ENCODE data around the gene KIR2DL4.

KIR2DL4 gene

DNA sequence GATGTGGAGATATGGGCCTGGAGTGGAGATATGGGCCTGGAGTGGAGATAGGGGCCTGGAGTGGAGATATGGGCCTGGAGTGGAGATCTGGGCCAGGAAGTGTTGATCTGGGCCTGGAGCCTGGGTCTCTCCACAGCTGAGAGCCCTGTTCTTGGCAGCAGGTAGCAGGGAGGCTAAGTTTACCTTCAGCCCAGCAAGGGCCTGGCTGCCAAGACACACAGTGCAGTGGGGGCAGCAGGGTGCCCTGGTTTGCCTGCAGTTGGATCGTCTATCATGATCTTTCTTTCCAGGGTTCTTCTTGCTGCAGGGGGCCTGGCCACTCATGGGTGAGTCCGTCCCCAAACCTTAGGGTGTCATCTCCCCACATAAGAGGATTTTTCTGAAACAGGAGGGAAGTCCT, 47.5 kb downstream of the KIR2DL4 start:
- no peak for ATAC-seq
- no peak for TF ChIP-seq PPARA (CRISPR knock-in tag; IDR thresholded peaks at IDR 0.05; ENCODE audit: borderline replicate concordance)
- no peak for TF ChIP-seq ZNF8 (CRISPR knock-in tag; IDR thresholded peaks at IDR 0.05)
- TF ChIP-seq CSDC2 (CRISPR knock-in tag; IDR thresholded peaks at IDR 0.05), result no peak
- TF ChIP-seq, protein P1, sequence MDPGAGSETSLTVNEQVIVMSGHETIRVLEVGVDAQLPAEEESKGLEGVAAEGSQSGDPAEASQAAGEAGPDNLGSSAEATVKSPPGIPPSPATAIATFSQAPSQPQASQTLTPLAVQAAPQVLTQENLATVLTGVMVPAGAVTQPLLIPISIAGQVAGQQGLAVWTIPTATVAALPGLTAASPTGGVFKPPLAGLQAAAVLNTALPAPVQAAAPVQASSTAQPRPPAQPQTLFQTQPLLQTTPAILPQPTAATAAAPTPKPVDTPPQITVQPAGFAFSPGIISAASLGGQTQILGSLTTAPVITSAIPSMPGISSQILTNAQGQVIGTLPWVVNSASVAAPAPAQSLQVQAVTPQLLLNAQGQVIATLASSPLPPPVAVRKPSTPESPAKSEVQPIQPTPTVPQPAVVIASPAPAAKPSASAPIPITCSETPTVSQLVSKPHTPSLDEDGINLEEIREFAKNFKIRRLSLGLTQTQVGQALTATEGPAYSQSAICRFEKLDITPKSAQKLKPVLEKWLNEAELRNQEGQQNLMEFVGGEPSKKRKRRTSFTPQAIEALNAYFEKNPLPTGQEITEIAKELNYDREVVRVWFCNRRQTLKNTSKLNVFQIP (CRISPR knock-in tag; IDR thresholded peaks at IDR 0.05; ENCODE audit: borderline replicate concordance, low read depth), result no peak
- no peak for TF ChIP-seq RARB (CRISPR knock-in tag; IDR thresholded peaks at IDR 0.05)
- no peak for TF ChIP-seq ZC3H10 (CRISPR knock-in tag; IDR thresholded peaks at IDR 0.05)
- no peak for TF ChIP-seq ZNF70 (CRISPR knock-in tag; IDR thresholded peaks at IDR 0.05)
- TF ChIP-seq ZFP3 (CRISPR knock-in tag; IDR thresholded peaks at IDR 0.05), result no peak
- no peak for TF ChIP-seq TOX (CRISPR knock-in tag; IDR thresholded peaks at IDR 0.05; ENCODE audit: borderline replicate concordance)
- TF ChIP-seq TCF4 (CRISPR knock-in tag; IDR thresholded peaks at IDR 0.05; ENCODE audit: borderline replicate concordance), result no peak
- no peak for TF ChIP-seq ISL1 (CRISPR knock-in tag; IDR thresholded peaks at IDR 0.05)
- TF ChIP-seq ARNTL (CRISPR knock-in tag; IDR thresholded peaks at IDR 0.05; ENCODE audit: borderline replicate concordance, low read depth), result no peak
- no peak for TF ChIP-seq OSR1 (CRISPR knock-in tag; IDR thresholded peaks at IDR 0.05)
- TF ChIP-seq ESRRG (CRISPR knock-in tag; IDR thresholded peaks at IDR 0.05), result no peak
- TF ChIP-seq, protein P2, sequence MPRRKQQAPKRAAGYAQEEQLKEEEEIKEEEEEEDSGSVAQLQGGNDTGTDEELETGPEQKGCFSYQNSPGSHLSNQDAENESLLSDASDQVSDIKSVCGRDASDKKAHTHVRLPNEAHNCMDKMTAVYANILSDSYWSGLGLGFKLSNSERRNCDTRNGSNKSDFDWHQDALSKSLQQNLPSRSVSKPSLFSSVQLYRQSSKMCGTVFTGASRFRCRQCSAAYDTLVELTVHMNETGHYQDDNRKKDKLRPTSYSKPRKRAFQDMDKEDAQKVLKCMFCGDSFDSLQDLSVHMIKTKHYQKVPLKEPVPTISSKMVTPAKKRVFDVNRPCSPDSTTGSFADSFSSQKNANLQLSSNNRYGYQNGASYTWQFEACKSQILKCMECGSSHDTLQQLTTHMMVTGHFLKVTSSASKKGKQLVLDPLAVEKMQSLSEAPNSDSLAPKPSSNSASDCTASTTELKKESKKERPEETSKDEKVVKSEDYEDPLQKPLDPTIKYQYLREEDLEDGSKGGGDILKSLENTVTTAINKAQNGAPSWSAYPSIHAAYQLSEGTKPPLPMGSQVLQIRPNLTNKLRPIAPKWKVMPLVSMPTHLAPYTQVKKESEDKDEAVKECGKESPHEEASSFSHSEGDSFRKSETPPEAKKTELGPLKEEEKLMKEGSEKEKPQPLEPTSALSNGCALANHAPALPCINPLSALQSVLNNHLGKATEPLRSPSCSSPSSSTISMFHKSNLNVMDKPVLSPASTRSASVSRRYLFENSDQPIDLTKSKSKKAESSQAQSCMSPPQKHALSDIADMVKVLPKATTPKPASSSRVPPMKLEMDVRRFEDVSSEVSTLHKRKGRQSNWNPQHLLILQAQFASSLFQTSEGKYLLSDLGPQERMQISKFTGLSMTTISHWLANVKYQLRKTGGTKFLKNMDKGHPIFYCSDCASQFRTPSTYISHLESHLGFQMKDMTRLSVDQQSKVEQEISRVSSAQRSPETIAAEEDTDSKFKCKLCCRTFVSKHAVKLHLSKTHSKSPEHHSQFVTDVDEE (CRISPR knock-in tag; IDR thresholded peaks at IDR 0.05), result no peak
- no peak for TF ChIP-seq BACH2 (CRISPR knock-in tag; IDR thresholded peaks at IDR 0.05; ENCODE audit: borderline replicate concordance)
- TF ChIP-seq, protein P3, sequence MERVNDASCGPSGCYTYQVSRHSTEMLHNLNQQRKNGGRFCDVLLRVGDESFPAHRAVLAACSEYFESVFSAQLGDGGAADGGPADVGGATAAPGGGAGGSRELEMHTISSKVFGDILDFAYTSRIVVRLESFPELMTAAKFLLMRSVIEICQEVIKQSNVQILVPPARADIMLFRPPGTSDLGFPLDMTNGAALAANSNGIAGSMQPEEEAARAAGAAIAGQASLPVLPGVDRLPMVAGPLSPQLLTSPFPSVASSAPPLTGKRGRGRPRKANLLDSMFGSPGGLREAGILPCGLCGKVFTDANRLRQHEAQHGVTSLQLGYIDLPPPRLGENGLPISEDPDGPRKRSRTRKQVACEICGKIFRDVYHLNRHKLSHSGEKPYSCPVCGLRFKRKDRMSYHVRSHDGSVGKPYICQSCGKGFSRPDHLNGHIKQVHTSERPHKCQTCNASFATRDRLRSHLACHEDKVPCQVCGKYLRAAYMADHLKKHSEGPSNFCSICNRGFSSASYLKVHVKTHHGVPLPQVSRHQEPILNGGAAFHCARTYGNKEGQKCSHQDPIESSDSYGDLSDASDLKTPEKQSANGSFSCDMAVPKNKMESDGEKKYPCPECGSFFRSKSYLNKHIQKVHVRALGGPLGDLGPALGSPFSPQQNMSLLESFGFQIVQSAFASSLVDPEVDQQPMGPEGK (CRISPR knock-in tag; IDR thresholded peaks at IDR 0.05; ENCODE audit: borderline replicate concordance), result no peak
- TF ChIP-seq, protein P4, sequence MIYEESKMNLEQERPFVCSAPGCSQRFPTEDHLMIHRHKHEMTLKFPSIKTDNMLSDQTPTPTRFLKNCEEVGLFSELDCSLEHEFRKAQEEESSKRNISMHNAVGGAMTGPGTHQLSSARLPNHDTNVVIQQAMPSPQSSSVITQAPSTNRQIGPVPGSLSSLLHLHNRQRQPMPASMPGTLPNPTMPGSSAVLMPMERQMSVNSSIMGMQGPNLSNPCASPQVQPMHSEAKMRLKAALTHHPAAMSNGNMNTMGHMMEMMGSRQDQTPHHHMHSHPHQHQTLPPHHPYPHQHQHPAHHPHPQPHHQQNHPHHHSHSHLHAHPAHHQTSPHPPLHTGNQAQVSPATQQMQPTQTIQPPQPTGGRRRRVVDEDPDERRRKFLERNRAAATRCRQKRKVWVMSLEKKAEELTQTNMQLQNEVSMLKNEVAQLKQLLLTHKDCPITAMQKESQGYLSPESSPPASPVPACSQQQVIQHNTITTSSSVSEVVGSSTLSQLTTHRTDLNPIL (CRISPR knock-in tag; IDR thresholded peaks at IDR 0.05; ENCODE audit: low read depth), result no peak
- TF ChIP-seq, protein P5, sequence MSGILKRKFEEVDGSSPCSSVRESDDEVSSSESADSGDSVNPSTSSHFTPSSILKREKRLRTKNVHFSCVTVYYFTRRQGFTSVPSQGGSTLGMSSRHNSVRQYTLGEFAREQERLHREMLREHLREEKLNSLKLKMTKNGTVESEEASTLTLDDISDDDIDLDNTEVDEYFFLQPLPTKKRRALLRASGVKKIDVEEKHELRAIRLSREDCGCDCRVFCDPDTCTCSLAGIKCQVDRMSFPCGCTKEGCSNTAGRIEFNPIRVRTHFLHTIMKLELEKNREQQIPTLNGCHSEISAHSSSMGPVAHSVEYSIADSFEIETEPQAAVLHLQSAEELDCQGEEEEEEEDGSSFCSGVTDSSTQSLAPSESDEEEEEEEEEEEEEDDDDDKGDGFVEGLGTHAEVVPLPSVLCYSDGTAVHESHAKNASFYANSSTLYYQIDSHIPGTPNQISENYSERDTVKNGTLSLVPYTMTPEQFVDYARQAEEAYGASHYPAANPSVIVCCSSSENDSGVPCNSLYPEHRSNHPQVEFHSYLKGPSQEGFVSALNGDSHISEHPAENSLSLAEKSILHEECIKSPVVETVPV (CRISPR knock-in tag; IDR thresholded peaks at IDR 0.05), result no peak

DNA sequence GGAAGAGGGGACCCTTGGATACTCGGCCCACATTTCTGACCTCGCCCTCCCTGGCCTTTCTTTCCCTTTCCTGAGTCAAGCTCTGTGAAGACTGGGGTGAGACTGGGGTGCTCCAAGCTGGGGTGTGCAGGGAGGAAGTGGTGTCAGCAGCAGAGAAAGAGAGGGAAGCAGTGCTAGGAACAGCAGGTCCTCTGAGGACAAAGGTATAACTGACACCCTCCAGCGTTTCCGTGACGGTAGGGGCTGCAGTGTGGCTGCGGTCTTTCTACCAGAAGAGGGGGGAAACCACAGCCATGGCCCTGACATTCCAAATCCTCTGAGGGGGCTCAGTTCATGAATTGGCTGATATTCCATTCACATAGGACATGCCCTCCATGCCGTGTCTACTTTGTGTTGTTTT, 47.9 kb downstream of the KIR2DL4 start:
- no peak for ATAC-seq
- TF ChIP-seq ZFP30 (CRISPR knock-in tag; IDR thresholded peaks at IDR 0.05) (no peak), ARNTL (CRISPR knock-in tag; IDR thresholded peaks at IDR 0.05; ENCODE audit: borderline replicate concordance, low read depth) (no peak), OSR1 (CRISPR knock-in tag; IDR thresholded peaks at IDR 0.05) (no peak), ZNF8 (CRISPR knock-in tag; IDR thresholded peaks at IDR 0.05) (no peak), ZFP3 (CRISPR knock-in tag; IDR thresholded peaks at IDR 0.05) (no peak), ZC3H10 (CRISPR knock-in tag; IDR thresholded peaks at IDR 0.05) (no peak), ESRRG (CRISPR knock-in tag; IDR thresholded peaks at IDR 0.05) (no peak), CSDC2 (CRISPR knock-in tag; IDR thresholded peaks at IDR 0.05) (no peak), ZNF70 (CRISPR knock-in tag; IDR thresholded peaks at IDR 0.05) (no peak), TCF4 (CRISPR knock-in tag; IDR thresholded peaks at IDR 0.05; ENCODE audit: borderline replicate concordance) (no peak)
- TF ChIP-seq, protein P5 (CRISPR knock-in tag; IDR thresholded peaks at IDR 0.05), result no peak
- TF ChIP-seq, protein P2 (CRISPR knock-in tag; IDR thresholded peaks at IDR 0.05), result no peak
- TF ChIP-seq, protein P1 (CRISPR knock-in tag; IDR thresholded peaks at IDR 0.05; ENCODE audit: borderline replicate concordance, low read depth), result no peak
- TF ChIP-seq, protein P3 (CRISPR knock-in tag; IDR thresholded peaks at IDR 0.05; ENCODE audit: borderline replicate concordance), result no peak

All from SK-N-SH treated with all-trans-retinoic acid at 6 μM for 48 hours (cell line).